Measurements from ENCODE around the gene MTRFR.

The MTRFR gene

GRCh38 chr12:123280971-123281370, 47.7 kb downstream of the MTRFR start:
- TF ChIP-seq ZFX (IDR thresholded peaks at IDR 0.05) (no peak), CTCF (conservative IDR thresholded peaks at IDR 0.05) (no peak)
- no peak overlapping the region for H3K27ac ChIP-seq

DNA sequence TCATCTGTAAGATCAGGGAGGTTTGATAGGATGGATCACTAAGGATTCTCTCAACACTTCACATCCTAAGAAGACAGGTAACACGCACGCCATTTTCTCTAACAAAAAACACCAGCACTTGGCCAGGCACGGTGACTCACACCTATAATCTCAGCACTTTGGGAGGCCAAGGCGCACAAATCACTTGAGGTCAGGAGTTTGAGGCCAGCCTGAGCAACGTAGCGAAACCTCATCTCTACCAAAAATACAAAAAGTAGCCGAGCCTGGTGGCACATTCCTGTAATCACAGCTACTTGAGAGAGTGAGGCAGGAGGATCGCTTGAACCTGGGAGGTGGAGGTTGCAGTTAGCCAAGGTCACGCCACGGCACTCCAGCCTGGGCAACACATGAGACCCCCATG, 48.9 kb downstream of the MTRFR start:
- TF ChIP-seq ZFX (IDR thresholded peaks at IDR 0.05) (no peak), CTCF (conservative IDR thresholded peaks at IDR 0.05) (no peak)
- H3K27ac ChIP-seq: no peak overlapping the region

DNA sequence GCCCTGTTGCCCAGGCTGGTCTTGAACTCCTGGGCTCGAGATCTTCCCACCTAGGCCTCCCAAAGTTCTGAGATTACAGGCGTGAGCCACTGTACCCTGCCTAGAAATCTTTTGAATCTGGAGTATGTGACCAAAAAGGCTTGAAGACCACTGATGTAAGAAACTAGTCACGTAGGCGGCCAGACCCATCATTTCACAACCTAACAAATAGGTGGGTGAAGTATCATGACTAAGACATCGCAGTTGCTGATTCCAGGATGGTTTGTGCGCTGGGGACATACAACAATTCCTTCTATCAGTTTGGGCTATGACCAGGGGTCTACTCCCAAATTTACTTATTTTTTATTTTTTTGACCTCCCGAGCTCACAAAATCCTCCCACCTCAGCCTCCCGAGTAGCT, 50.2 kb downstream of the MTRFR start:
- no peak overlapping the region for H3K27ac ChIP-seq
- TF ChIP-seq ZFX (IDR thresholded peaks at IDR 0.05) (no peak), CTCF (conservative IDR thresholded peaks at IDR 0.05) (no peak)

GRCh38 chr12:123284669-123285068, 51.4 kb downstream of the MTRFR start:
- TF ChIP-seq CTCF (conservative IDR thresholded peaks at IDR 0.05) (no peak), ZFX (IDR thresholded peaks at IDR 0.05) (no peak)
- no peak overlapping the region for H3K27ac ChIP-seq

DNA sequence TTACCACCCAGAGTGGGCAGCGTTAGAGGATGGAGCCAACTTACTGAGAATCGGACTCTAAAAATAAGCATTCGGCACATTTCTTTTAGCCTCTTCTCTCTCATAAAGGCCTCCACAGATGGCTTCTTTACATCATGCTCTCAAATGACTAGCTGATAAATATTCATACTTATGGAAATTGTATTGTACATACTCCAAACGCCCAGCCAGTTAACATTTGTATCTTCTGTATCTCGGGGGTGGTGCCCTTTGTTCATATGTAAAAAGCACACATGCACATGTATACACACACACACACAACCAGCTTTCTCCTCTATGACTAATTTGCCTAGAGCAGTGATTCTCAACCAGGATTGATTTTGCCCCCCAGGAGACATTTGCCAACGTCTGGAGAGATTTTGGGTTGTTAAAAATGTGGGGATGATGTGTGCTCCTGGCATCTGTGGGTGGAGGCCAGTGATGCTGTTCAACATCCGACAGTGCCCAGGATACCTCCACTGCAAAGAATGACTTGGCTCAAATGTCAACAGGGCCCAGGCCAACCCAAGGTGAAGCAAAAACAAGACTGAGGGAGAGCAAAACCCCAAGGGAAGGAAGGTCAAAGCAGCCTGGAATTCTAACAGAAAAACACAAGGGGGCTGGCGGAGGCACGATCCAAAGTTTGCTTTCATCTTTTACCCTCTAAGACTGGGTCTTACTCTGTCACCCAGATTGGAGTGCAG, 53.6 kb downstream of the MTRFR start:
- no peak overlapping the region for H3K27ac ChIP-seq
- TF ChIP-seq ZFX (IDR thresholded peaks at IDR 0.05) (no peak), CTCF (conservative IDR thresholded peaks at IDR 0.05) (no peak)

DNA sequence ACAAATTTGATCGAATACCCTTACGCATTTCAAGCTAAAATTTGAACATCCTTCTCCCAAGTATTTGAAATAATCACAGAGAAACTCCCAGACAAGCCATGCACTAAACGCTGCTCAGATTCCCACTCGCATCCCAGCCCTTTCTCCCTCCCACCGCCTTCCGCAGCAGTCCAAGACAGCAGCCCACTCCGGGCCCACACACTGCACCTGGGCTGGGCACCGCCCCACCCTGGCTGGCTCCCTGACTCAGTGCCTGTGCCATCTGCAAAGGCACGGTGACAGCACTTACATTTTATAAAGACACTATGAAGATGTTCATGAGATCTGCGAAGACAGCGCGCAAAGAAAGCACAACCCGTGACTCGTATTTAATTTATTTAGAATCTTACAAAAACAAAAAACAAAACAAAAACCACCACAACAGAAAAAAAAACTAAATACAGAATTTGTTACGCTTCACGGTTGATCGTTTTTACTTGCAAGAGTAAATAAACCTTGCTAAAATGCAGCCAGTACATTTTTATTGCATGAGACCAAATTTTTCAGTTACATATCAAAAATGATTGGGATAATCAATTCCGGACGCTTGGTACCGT, 55.6 kb downstream of the MTRFR start:
- H3K27ac ChIP-seq: no peak overlapping the region
- TF ChIP-seq ZFX (IDR thresholded peaks at IDR 0.05): no peak
- TF ChIP-seq CTCF (conservative IDR thresholded peaks at IDR 0.05): no peak

GRCh38 chr12:123289911-123290310, 56.7 kb downstream of the MTRFR start:
- TF ChIP-seq CTCF (conservative IDR thresholded peaks at IDR 0.05) (no peak), ZFX (IDR thresholded peaks at IDR 0.05) (no peak)
- H3K27ac ChIP-seq: no peak overlapping the region
